DMS153 (cell line): ENCODE results near the gene CCDC183.
A peak's percentile ranks its signal among the peaks of the same experiment; 100 is the strongest.
"Not testable (repeated sequence)": the region's sequence is repeated elsewhere in the genome, so short reads cannot be mapped to it uniquely, and the experiment has no call there.

Experiments
- DNase-seq: peaks from one replicate; lab custom pipeline; 2025; lab: John Stamatoyannopoulos, UW

The CCDC183 gene

GRCh38 chr9:136785565-136786355, 10.4 kb upstream of the CCDC183 start:
- DNase-seq, result not testable (repeated sequence)

GRCh38 chr9:136786451-136786850, 9.7 kb upstream of the CCDC183 start:
- DNase-seq, result no peak

GRCh38 chr9:136786983-136787382, 9.2 kb upstream of the CCDC183 start:
- DNase-seq, result not testable (repeated sequence)

- no peak for DNase-seq
These were observed 8.3 kb upstream of the CCDC183 start for GRCh38 chr9:136787690-136788400.

GRCh38 chr9:136788644-136789522, 7.3 kb upstream of the CCDC183 start:
- not testable (repeated sequence) for DNase-seq

- DNase-seq, result no peak
These were observed 6.6 kb upstream of the CCDC183 start for GRCh38 chr9:136789523-136789937.

GRCh38 chr9:136790640-136791515, 5.3 kb upstream of the CCDC183 start, which contains the start of gene TMEM141:
TSS of gene TMEM141 (plus strand) at chr9:136791344. CDS start at chr9:136791371, 27 bp downstream.
- DNase-seq, result peak; percentile 98

- DNase-seq, result peak; percentile 62
These were observed 4.4 kb upstream of the CCDC183 start for GRCh38 chr9:136791516-136792276.

- no peak for DNase-seq
These were observed 3.6 kb upstream of the CCDC183 start for GRCh38 chr9:136792321-136793085.

GRCh38 chr9:136793086-136793946, 2.8 kb upstream of the CCDC183 start:
- no peak for DNase-seq

- no peak for DNase-seq
These were observed 1.7 kb upstream of the CCDC183 start for GRCh38 chr9:136794281-136794999.

GRCh38 chr9:136795000-136795348, 1.2 kb upstream of the CCDC183 start:
- no peak for DNase-seq

GRCh38 chr9:136796775-136797347, 723 bp downstream of the CCDC183 start:
- not testable (repeated sequence) for DNase-seq

- DNase-seq, result no peak
These were observed 2.6 kb downstream of the CCDC183 start for GRCh38 chr9:136798708-136799078.

GRCh38 chr9:136799079-136799853, 3.1 kb downstream of the CCDC183 start:
- peak; percentile 53 for DNase-seq

GRCh38 chr9:136799854-136800657, 3.9 kb downstream of the CCDC183 start:
- peak; percentile 88 for DNase-seq
